Measurements from ENCODE around the gene CLEC20A. TPM values are rescaled to one million over a fixed set of nuclear protein-coding genes. Genes with fewer than 3 reads are reported as not detected.
"Not testable (repeated sequence)": the region's sequence is repeated elsewhere in the genome, so short reads cannot be mapped to it uniquely, and the experiment has no call there.

Gene CLEC20A
- total RNA-seq, 2 experiments from 2014 or later: not detected

- DNase-seq: no peak
- CTCF ChIA-PET: interaction anchor here (0.9 to 1.1 kb wide), 3 partner anchors 23 to 203 kb away, joined by 3 to 4 read pairs (median 3); no protein-coding TSS in a partner anchor
- Mint-ChIP-seq H3K36me3 (ENCODE audit: low read depth) (no peaks in the 10 kb centered on the region), H3K27ac (no peak overlapping the region), H3K27me3 (ENCODE audit: low read depth) (peaks cover 2% of the 10 kb centered on the region), H3K4me1 (ENCODE audit: low read depth) (no peaks in the 10 kb centered on the region), H3K4me3 (no peak overlapping the region), H3K9me3 (no peaks in the 10 kb centered on the region)
- intact Hi-C loops (cut with micrococcal nuclease): no loop called here
These were observed 7.1 kb upstream of the CLEC20A start for GRCh38 chr1:178503849-178504248.

- intact Hi-C loops (cut with micrococcal nuclease); DNase-seq; H3K27ac Mint-ChIP-seq; H3K9me3 Mint-ChIP-seq; H3K27me3 Mint-ChIP-seq (ENCODE audit: low read depth); H3K4me3 Mint-ChIP-seq; H3K4me1 Mint-ChIP-seq (ENCODE audit: low read depth); H3K36me3 Mint-ChIP-seq (ENCODE audit: low read depth): not testable (repeated sequence)
- CTCF ChIA-PET: interaction anchor here (0.9 to 3.6 kb wide), 4 partner anchors 8 to 203 kb away, joined by 3 to 20 read pairs (median 4); partner anchors contain the start of gene TEX35
These were observed 6.6 kb upstream of the CLEC20A start for GRCh38 chr1:178503316-178503715.

- CTCF ChIA-PET: interaction anchor here (0.9 to 3.6 kb wide), 3 partner anchors 9 to 203 kb away, joined by 3 to 20 read pairs (median 15); partner anchors contain the start of gene TEX35
- H3K36me3 Mint-ChIP-seq (ENCODE audit: low read depth): no peaks in the 10 kb centered on the region
- no peak overlapping the region for H3K27ac Mint-ChIP-seq
- H3K27me3 Mint-ChIP-seq (ENCODE audit: low read depth): peaks cover 2% of the 10 kb centered on the region
- H3K4me3 Mint-ChIP-seq: no peak overlapping the region
- DNase-seq: no peak
- intact Hi-C loops (cut with micrococcal nuclease): no loop called here
- H3K4me1 Mint-ChIP-seq (ENCODE audit: low read depth): no peaks in the 10 kb centered on the region
- H3K9me3 Mint-ChIP-seq: no peaks in the 10 kb centered on the region
These were observed 6.1 kb upstream of the CLEC20A start for GRCh38 chr1:178502856-178503255.

GRCh38 chr1:178502330-178502714 is 5.6 kb upstream of the CLEC20A start:
- DNase-seq: no peak
- Mint-ChIP-seq H3K36me3 (ENCODE audit: low read depth) (no peaks in the 10 kb centered on the region), H3K27ac (no peak overlapping the region), H3K27me3 (ENCODE audit: low read depth) (peaks cover 2% of the 10 kb centered on the region), H3K4me1 (ENCODE audit: low read depth) (no peaks in the 10 kb centered on the region), H3K4me3 (no peak overlapping the region), H3K9me3 (no peaks in the 10 kb centered on the region)
- CTCF ChIA-PET: interaction anchor here (0.6 to 4.4 kb wide), 11 partner anchors 9 to 352 kb away, joined by 3 to 39 read pairs (median 3); partner anchors contain the start of gene TEX35
- intact Hi-C loops (cut with micrococcal nuclease): no loop called here

- no peaks in the 10 kb centered on the region for H3K36me3 Mint-ChIP-seq (ENCODE audit: low read depth)
- CTCF ChIA-PET: interaction anchor here (0.6 to 4.4 kb wide), 13 partner anchors 10 to 470 kb away, joined by 3 to 39 read pairs (median 3); partner anchors contain the start of gene TEX35
- no peak overlapping the region for H3K4me3 Mint-ChIP-seq
- DNase-seq: peak; percentile 75
- peaks cover 2% of the 10 kb centered on the region for H3K27me3 Mint-ChIP-seq (ENCODE audit: low read depth)
- no peak overlapping the region for H3K27ac Mint-ChIP-seq
- H3K9me3 Mint-ChIP-seq: no peaks in the 10 kb centered on the region
- H3K4me1 Mint-ChIP-seq (ENCODE audit: low read depth): no peaks in the 10 kb centered on the region
- intact Hi-C loops (cut with micrococcal nuclease): loop anchor here (2.0 kb wide), 2 partner anchors 191 to 201 kb away; no protein-coding TSS in a partner anchor
These were observed 5.1 kb upstream of the CLEC20A start for GRCh38 chr1:178501705-178502329.

GRCh38 chr1:178500936-178501554 is 4.3 kb upstream of the CLEC20A start:
- DNase-seq: no peak
- Mint-ChIP-seq H3K9me3 (no peaks in the 10 kb centered on the region), H3K27me3 (ENCODE audit: low read depth) (peaks cover 2% of the 10 kb centered on the region), H3K4me1 (ENCODE audit: low read depth) (no peaks in the 10 kb centered on the region), H3K36me3 (ENCODE audit: low read depth) (no peaks in the 10 kb centered on the region), H3K4me3 (no peak overlapping the region), H3K27ac (no peak overlapping the region)
- CTCF ChIA-PET: interaction anchor here (0.6 to 4.4 kb wide), 12 partner anchors 11 to 469 kb away, joined by 3 to 39 read pairs (median 4); partner anchors contain the start of gene TEX35
- intact Hi-C loops (cut with micrococcal nuclease): loop anchor here (2.0 kb wide), 2 partner anchors 190 to 200 kb away; no protein-coding TSS in a partner anchor

- no peak for DNase-seq
- Mint-ChIP-seq H3K36me3 (ENCODE audit: low read depth) (no peaks in the 10 kb centered on the region), H3K4me1 (ENCODE audit: low read depth) (no peaks in the 10 kb centered on the region), H3K4me3 (no peak overlapping the region), H3K27me3 (ENCODE audit: low read depth) (peaks cover 2% of the 10 kb centered on the region), H3K27ac (no peak overlapping the region), H3K9me3 (no peaks in the 10 kb centered on the region)
- intact Hi-C loops (cut with micrococcal nuclease): loop anchor here (2.0 kb wide), 2 partner anchors 189 to 199 kb away; no protein-coding TSS in a partner anchor
- CTCF ChIA-PET: interaction anchor here (0.6 to 4.4 kb wide), 9 partner anchors 11 to 468 kb away, joined by 3 to 39 read pairs (median 4); partner anchors contain the start of gene TEX35
These were observed 3.5 kb upstream of the CLEC20A start for GRCh38 chr1:178500091-178500770.

- CTCF ChIA-PET: interaction anchor here (0.6 to 4.4 kb wide), 3 partner anchors 134 to 291 kb away, joined by 3 to 39 read pairs (median 4); no protein-coding TSS in a partner anchor
- no peaks in the 10 kb centered on the region for H3K9me3 Mint-ChIP-seq
- peaks cover 2% of the 10 kb centered on the region for H3K27me3 Mint-ChIP-seq (ENCODE audit: low read depth)
- intact Hi-C loops (cut with micrococcal nuclease): no loop called here
- no peak overlapping the region for H3K27ac Mint-ChIP-seq
- H3K36me3 Mint-ChIP-seq (ENCODE audit: low read depth): no peaks in the 10 kb centered on the region
- no peak for DNase-seq
- no peak overlapping the region for H3K4me3 Mint-ChIP-seq
- H3K4me1 Mint-ChIP-seq (ENCODE audit: low read depth): no peaks in the 10 kb centered on the region
These were observed 2.3 kb upstream of the CLEC20A start for GRCh38 chr1:178498896-178499675.

- Mint-ChIP-seq H3K4me1 (ENCODE audit: low read depth) (no peaks in the 10 kb centered on the region), H3K9me3 (no peaks in the 10 kb centered on the region), H3K4me3 (no peak overlapping the region), H3K27me3 (ENCODE audit: low read depth) (peaks cover 2% of the 10 kb centered on the region), H3K36me3 (ENCODE audit: low read depth) (no peaks in the 10 kb centered on the region), H3K27ac (no peak overlapping the region)
- CTCF ChIA-PET: interaction anchor here (4.4 kb wide), 1 partner anchor 187 kb away, joined by 39 read pairs; no protein-coding TSS in a partner anchor
- DNase-seq: no peak
- intact Hi-C loops (cut with micrococcal nuclease): no loop called here
These were observed 1.2 kb upstream of the CLEC20A start for GRCh38 chr1:178497903-178498478.

GRCh38 chr1:178495741-178496409 is 889 bp downstream of the CLEC20A start:
- Mint-ChIP-seq H3K27me3 (ENCODE audit: low read depth) (no peaks in the 10 kb centered on the region), H3K27ac (no peak overlapping the region), H3K36me3 (ENCODE audit: low read depth) (no peaks in the 10 kb centered on the region), H3K9me3 (no peaks in the 10 kb centered on the region), H3K4me1 (ENCODE audit: low read depth) (no peaks in the 10 kb centered on the region), H3K4me3 (no peak overlapping the region)
- CTCF ChIA-PET: interaction anchor here (0.7 kb wide), 1 partner anchor 24 kb away, joined by 3 read pairs; no protein-coding TSS in a partner anchor
- no peak for DNase-seq
- intact Hi-C loops (cut with micrococcal nuclease): no loop called here

GRCh38 chr1:178495158-178495557 is 1.6 kb downstream of the CLEC20A start:
- no peak overlapping the region for H3K4me3 Mint-ChIP-seq
- H3K27me3 Mint-ChIP-seq (ENCODE audit: low read depth): no peaks in the 10 kb centered on the region
- intact Hi-C loops (cut with micrococcal nuclease): no loop called here
- no peak overlapping the region for H3K27ac Mint-ChIP-seq
- no peak for DNase-seq
- no peaks in the 10 kb centered on the region for H3K36me3 Mint-ChIP-seq (ENCODE audit: low read depth)
- H3K4me1 Mint-ChIP-seq (ENCODE audit: low read depth): no peaks in the 10 kb centered on the region
- CTCF ChIA-PET: interaction anchor here (0.7 to 0.8 kb wide), 2 partner anchors 23 to 195 kb away, joined by 3 to 5 read pairs; no protein-coding TSS in a partner anchor
- no peaks in the 10 kb centered on the region for H3K9me3 Mint-ChIP-seq

Data from activated naive CD4-positive, alpha-beta T cell treated with anti-CD3 and anti-CD28 coated beads for 36 hours (primary cell).